ENCODE results near the gene KCNG4.

Gene KCNG4

DNA sequence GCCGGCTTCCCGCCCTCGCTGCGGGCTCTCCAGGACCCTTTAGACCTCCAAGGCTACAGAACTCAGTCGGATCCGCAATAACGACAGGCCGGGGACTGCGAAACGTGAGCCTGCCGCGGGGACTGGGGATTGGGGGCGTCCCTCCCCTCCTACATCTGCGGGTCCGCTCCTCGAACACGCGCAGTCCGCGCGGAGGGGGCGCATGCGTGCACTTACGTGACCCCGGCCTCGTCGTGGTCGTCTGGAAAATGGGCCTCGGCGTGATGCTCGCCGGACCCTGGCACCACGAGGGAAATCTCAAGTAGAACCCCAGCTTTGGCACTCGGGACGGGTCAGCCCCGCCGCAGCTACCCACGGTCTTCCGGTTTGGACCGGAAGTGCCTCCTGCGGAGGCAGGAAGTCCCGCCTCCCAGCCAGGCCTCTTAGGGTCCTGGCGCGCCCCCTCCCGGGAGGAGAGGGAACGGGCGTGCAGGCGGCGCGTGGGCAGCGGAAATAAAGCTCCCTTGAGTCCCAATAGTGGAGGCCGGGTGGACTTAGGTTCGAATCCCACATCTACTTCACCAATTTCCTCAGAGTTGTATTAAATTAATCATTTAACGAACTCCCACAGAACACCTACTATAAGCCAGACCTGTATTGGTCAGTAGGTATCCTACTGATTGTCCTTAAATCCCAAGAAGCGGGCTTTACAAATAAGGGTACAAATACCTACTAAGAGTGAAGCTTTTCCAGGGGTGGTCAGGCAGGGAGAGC, 53.0 kb downstream of the KCNG4 start, which contains the start of gene TAF1C (continued):
- peak; percentile 45 for TF ChIP-seq KLF16 (tag by site-specific recombination; IDR thresholded peaks at IDR 0.05)

DNA sequence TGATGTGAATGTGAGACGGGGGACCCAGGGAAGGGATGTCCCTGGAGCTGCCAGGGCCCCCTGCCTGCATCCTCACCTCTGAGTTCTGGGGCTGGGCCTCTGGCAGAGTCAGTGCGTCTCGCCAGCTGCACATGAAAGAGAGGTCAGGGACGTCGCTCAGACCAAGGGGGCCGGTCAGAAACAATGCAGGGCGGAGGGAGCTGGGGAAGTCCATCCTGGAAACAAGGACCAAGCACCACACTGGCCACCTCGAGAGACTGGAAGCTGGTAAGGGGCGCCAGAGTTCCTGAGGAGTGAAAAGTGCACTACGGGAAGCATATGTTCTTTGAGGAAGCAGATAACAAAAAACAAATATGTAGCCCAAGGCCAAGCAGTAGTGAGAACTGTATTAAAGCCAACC, 55.0 kb downstream of the KCNG4 start:
- POLR2A ChIA-PET, result no interaction called here
- no peak for TF ChIP-seq ZNF324 (tag by site-specific recombination; IDR thresholded peaks at IDR 0.05)
- H3K36me3 ChIP-seq (ENCODE audit: control insufficient read depth in 2 of 2, insufficient read depth in 1 of 2, low read length in 2 of 2), result peaks cover 0 to 56% of the 10 kb centered on the region in 2 experiments; a peak in 2 of 3 replicates

DNA sequence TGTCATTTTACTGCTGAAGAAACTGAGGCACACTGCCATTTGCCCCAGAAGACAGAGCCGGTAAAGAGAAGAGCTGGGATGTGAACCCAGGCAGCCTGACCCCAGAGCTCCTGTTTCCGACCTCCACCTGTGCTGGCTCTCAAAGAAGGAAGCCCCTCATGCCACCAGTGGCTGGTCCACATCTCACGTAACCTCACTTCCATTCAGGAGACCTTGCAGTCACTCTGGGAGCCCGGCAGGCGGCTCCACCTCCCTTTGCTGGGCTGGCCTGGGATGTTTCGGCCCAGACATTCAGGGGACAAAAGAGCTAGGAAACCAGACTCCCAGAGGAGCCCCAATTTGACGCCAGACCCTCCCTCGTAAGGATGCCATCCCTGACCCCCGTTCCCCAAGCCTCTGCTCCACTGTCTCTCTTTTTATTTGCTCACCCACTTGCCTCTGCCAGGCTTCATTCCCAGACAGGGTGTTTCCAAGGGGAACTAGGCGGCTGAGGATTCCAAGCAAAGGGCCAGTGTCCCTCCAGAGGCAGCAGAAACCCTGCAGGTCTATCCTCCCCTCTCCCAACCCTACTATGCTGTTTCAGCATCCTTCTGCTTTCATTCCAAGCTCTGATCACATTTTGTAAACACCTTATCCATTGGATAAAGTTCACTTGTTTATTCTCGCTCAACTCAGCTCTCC, 55.8 kb downstream of the KCNG4 start:
- CTCF ChIA-PET, result interaction anchor here (0.6 to 1.5 kb wide), 9 partner anchors 18 to 554 kb away, joined by 3 to 4 read pairs (median 3); partner anchors contain the start of gene HSDL1

More for the DNA sequence above, 55.0 kb downstream of the KCNG4 start:
- no peaks in the 10 kb centered on the region for H3K4me1 ChIP-seq (ENCODE audit: control insufficient read depth, insufficient read depth, low read length)
- H3K4me3 ChIP-seq (ENCODE audit: low read depth, low read length), result no peak overlapping the region
- CTCF ChIA-PET, result interaction anchor here (1.0 to 1.5 kb wide), 4 partner anchors 40 to 302 kb away, joined by 3 to 4 read pairs (median 3); partner anchors contain the start of gene HSDL1
- no peaks in the 10 kb centered on the region for H3K9me3 ChIP-seq (ENCODE audit: control insufficient read depth, insufficient read depth, low read depth, low read length)
- no peak overlapping the region for H3K27ac ChIP-seq (ENCODE audit: extremely low read depth, low read depth, low read length)

More for the DNA sequence above, 55.8 kb downstream of the KCNG4 start:
- no peak overlapping the region for H3K4me3 ChIP-seq (ENCODE audit: low read depth, low read length)
- no peaks in the 10 kb centered on the region for H3K9me3 ChIP-seq (ENCODE audit: control insufficient read depth, insufficient read depth, low read depth, low read length)
- TF ChIP-seq ZNF561 (tag by site-specific recombination; IDR thresholded peaks at IDR 0.05; ENCODE audit: borderline replicate concordance) (no peak), ZBTB1 (tag by site-specific recombination; IDR thresholded peaks at IDR 0.05) (no peak), ZNF121 (tag by site-specific recombination; IDR thresholded peaks at IDR 0.05) (no peak), SETDB1 (IDR thresholded peaks at IDR 0.05; ENCODE audit: insufficient read length, low read length) (no peak), ZNF24 (tag by site-specific recombination; IDR thresholded peaks at IDR 0.05) (no peak), ZNF596 (tag by site-specific recombination; IDR thresholded peaks at IDR 0.05) (no peak), ZNF510 (tag by site-specific recombination; IDR thresholded peaks at IDR 0.05; ENCODE audit: insufficient replicate concordance) (no peak), ZNF76 (tag by site-specific recombination; IDR thresholded peaks at IDR 0.05; ENCODE audit: borderline replicate concordance, low read depth) (no peak), ZBTB20 (tag by site-specific recombination; IDR thresholded peaks at IDR 0.05) (no peak), ZNF548 (tag by site-specific recombination; IDR thresholded peaks at IDR 0.05) (no peak)
- TF ChIP-seq, protein P1, sequence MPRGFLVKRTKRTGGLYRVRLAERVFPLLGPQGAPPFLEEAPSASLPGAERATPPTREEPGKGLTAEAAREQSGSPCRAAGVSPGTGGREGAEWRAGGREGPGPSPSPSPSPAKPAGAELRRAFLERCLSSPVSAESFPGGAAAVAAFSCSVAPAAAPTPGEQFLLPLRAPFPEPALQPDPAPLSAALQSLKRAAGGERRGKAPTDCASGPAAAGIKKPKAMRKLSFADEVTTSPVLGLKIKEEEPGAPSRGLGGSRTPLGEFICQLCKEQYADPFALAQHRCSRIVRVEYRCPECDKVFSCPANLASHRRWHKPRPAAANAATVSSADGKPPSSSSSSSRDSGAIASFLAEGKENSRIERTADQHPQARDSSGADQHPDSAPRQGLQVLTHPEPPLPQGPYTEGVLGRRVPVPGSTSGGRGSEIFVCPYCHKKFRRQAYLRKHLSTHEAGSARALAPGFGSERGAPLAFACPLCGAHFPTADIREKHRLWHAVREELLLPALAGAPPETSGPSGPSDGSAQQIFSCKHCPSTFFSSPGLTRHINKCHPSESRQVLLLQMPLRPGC (tag by site-specific recombination; IDR thresholded peaks at IDR 0.05), result no peak
- TF ChIP-seq, protein P2, sequence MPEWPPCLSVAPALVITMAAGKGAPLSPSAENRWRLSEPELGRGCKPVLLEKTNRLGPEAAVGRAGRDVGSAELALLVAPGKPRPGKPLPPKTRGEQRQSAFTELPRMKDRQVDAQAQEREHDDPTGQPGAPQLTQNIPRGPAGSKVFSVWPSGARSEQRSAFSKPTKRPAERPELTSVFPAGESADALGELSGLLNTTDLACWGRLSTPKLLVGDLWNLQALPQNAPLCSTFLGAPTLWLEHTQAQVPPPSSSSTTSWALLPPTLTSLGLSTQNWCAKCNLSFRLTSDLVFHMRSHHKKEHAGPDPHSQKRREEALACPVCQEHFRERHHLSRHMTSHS (tag by site-specific recombination; IDR thresholded peaks at IDR 0.05), result no peak
- TF ChIP-seq, protein P3, sequence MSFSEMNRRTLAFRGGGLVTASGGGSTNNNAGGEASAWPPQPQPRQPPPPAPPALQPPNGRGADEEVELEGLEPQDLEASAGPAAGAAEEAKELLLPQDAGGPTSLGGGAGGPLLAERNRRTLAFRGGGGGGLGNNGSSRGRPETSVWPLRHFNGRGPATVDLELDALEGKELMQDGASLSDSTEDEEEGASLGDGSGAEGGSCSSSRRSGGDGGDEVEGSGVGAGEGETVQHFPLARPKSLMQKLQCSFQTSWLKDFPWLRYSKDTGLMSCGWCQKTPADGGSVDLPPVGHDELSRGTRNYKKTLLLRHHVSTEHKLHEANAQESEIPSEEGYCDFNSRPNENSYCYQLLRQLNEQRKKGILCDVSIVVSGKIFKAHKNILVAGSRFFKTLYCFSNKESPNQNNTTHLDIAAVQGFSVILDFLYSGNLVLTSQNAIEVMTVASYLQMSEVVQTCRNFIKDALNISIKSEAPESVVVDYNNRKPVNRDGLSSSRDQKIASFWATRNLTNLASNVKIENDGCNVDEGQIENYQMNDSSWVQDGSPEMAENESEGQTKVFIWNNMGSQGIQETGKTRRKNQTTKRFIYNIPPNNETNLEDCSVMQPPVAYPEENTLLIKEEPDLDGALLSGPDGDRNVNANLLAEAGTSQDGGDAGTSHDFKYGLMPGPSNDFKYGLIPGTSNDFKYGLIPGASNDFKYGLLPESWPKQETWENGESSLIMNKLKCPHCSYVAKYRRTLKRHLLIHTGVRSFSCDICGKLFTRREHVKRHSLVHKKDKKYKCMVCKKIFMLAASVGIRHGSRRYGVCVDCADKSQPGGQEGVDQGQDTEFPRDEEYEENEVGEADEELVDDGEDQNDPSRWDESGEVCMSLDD (tag by site-specific recombination; IDR thresholded peaks at IDR 0.05), result no peak
- TF ChIP-seq, protein P4, sequence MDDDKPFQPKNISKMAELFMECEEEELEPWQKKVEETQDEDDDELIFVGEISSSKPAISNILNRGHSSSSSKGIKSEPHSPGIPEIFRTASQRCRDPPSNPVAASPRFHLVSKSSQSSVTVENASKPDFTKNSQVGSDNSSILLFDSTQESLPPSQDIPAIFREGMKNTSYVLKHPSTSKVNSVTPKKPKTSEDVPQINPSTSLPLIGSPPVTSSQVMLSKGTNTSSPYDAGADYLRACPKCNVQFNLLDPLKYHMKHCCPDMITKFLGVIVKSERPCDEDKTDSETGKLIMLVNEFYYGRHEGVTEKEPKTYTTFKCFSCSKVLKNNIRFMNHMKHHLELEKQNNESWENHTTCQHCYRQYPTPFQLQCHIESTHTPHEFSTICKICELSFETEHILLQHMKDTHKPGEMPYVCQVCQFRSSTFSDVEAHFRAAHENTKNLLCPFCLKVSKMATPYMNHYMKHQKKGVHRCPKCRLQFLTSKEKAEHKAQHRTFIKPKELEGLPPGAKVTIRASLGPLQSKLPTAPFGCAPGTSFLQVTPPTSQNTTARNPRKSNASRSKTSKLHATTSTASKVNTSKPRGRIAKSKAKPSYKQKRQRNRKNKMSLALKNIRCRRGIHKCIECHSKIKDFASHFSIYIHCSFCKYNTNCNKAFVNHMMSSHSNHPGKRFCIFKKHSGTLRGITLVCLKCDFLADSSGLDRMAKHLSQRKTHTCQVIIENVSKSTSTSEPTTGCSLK (tag by site-specific recombination; IDR thresholded peaks at IDR 0.05), result no peak
- TF ChIP-seq, protein P5, sequence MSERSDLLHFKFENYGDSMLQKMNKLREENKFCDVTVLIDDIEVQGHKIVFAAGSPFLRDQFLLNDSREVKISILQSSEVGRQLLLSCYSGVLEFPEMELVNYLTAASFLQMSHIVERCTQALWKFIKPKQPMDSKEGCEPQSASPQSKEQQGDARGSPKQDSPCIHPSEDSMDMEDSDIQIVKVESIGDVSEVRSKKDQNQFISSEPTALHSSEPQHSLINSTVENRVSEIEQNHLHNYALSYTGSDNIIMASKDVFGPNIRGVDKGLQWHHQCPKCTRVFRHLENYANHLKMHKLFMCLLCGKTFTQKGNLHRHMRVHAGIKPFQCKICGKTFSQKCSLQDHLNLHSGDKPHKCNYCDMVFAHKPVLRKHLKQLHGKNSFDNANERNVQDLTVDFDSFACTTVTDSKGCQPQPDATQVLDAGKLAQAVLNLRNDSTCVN (tag by site-specific recombination; optimal IDR thresholded peaks at IDR 0.05), result no peak
- TF ChIP-seq, protein P6, sequence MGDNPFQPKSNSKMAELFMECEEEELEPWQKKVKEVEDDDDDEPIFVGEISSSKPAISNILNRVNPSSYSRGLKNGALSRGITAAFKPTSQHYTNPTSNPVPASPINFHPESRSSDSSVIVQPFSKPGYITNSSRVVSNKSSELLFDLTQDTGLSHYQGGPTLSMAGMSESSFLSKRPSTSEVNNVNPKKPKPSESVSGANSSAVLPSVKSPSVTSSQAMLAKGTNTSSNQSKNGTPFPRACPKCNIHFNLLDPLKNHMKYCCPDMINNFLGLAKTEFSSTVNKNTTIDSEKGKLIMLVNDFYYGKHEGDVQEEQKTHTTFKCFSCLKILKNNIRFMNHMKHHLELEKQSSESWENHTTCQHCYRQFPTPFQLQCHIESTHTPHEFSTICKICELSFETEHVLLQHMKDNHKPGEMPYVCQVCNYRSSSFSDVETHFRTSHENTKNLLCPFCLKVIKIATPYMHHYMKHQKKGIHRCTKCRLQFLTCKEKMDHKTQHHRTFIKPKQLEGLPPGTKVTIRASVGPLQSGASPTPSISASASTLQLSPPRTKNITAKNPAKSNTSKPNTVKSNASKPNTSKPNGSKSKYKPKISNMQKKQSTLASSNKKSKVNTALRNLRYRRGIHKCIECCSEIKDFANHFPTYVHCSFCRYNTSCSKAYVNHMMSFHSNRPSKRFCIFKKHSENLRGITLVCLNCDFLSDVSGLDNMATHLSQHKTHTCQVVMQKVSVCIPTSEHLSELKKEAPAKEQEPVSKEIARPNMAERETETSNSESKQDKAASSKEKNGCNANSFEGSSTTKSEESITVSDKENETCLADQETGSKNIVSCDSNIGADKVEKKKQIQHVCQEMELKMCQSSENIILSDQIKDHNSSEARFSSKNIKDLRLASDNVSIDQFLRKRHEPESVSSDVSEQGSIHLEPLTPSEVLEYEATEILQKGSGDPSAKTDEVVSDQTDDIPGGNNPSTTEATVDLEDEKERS (tag by site-specific recombination; IDR thresholded peaks at IDR 0.05), result no peak
- POLR2A ChIA-PET, result interaction anchor here (1.0 kb wide), 1 partner anchor 8 kb away, joined by 3 read pairs; no protein-coding TSS in a partner anchor
- H3K4me1 ChIP-seq (ENCODE audit: control insufficient read depth, insufficient read depth, low read length), result no peaks in the 10 kb centered on the region
- peaks cover 0 to 62% of the 10 kb centered on the region in 2 experiments; a peak in 2 of 3 replicates for H3K36me3 ChIP-seq (ENCODE audit: control insufficient read depth in 2 of 2, insufficient read depth in 1 of 2, low read length in 2 of 2)
- no peak overlapping the region for H3K27ac ChIP-seq (ENCODE audit: extremely low read depth, low read depth, low read length)

Measured in HEK293 (cell line).